ENCODE data around the gene TEX261.

The TEX261 gene

DNA sequence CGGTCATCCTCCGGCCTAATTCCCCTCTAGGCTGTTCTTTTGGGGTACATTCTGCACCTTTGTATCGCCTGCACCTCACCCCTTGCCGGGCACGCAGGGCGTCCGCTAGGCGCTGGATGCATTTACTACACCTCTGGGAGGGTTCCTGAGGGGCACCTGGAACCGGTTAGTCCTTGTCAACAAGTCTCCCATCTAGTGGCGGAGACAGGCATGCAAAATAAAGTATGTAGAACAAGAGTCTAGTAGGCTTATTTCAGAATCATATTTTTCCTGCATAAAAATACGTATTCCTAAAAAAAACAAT, 705 bp upstream of the TEX261 start:
- Histone ChIP-seq H3K9ac (ENCODE audit: low read depth, low read length) (peak overlapping the region; percentile 76), H3K36me3 (ENCODE audit: insufficient read depth, low read length) (no peaks in the 10 kb centered on the region), H3K4me1 (ENCODE audit: control insufficient read depth, insufficient read depth, low read length) (peaks cover 15% of the 10 kb centered on the region), H3K4me2 (ENCODE audit: low read length) (peak overlapping the region; percentile 94), H3K4me3 (ENCODE audit: low read length) (peak overlapping the region; percentile 94), H3K27me3 (ENCODE audit: control insufficient read depth, insufficient read depth, low read length) (peaks cover 3% of the 10 kb centered on the region), H3K9me3 (replicated peaks; ENCODE audit: low read length) (no peaks in the 10 kb centered on the region)

DNA sequence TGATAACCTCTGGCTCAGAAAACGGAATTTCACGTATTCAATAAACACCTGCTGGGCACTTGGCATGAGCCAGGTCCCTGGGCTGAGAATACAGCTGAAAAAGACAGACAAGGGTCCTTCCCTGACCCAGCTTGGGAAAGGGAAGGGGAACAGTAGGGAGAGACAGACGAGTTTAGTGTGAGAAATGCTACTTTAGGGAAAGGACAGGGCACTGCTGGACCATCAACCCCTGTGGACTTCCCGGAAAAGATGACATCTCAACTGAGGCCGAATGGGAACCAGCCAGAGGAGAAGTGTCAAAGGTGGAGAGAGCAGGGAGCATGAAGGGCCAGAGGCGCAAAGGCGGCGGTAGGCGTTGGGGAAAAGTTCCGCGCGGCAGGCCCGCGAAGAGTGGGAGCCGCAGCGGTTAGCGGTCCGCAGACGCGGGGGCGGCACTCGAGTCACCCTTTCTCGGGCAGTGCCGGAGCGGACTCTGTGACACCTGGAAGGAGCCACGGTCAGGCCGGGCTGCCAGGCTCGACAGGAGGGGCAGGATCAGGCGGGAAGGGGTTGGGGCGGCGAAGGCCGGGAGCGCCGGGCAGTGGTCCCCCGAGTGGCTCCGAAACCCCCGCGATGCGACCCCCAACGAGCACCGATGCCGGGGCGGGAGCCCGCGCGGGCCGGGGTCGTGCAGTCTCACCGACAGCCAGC, 519 bp downstream of the TEX261 start:
- H3K4me2 ChIP-seq (ENCODE audit: low read length): peak overlapping the region; percentile 96
- peaks cover 11% of the 10 kb centered on the region for H3K36me3 ChIP-seq (ENCODE audit: insufficient read depth, low read length)
- peak overlapping the region; percentile 93 for H3K9ac ChIP-seq (ENCODE audit: low read depth, low read length)
- peaks cover 15% of the 10 kb centered on the region for H3K4me1 ChIP-seq (ENCODE audit: control insufficient read depth, insufficient read depth, low read length)
- H3K9me3 ChIP-seq (replicated peaks; ENCODE audit: low read length): no peaks in the 10 kb centered on the region
- peaks cover 3% of the 10 kb centered on the region for H3K27me3 ChIP-seq (ENCODE audit: control insufficient read depth, insufficient read depth, low read length)
- peak overlapping the region; percentile 94 for H3K4me3 ChIP-seq (ENCODE audit: low read length)

DNA sequence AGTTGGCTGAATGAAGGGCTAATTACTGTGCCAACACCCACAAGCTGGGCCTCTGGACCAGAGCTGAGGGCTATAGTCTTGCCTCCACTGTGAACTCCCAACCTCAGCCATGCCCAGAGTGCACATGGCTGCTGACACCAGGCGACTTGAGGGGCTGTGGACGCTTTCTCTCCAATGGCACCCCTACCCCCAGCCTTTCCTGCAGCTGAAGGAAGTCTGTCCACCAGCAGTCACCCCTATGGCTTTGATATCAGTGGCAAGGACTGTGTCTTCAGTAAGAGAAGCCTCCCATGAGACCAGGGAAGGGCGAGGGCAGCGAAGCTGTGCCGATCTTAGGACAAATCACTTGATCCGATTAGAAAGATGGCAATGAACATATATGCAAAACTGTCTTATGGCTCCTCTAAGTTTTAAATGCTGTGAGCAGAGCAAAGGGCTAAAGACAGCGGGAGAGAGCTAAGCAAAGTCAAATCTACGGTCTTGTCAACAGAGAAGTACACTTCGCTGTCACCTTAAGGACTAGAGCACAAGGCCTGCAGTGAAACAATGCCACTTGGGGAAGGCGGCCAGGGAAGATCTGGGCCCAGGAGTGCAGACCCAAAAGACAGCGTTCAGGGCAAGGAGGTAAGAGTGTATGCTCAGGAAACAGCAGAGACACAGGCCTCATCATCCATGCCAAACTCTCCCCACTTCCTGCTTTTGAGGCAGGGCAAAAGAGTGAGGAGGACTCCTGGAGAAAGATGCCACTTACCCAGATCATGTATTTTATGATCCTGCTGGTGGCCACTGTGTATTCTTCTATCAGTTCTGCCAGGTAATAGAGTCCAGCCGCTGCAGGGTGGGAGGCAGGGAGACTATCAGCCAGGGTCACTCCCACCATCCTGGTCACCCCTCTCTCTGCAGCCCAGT, 1.5 kb downstream of the TEX261 start:
- Histone ChIP-seq H3K4me3 (ENCODE audit: low read length) (peak overlapping the region; percentile 94), H3K4me1 (ENCODE audit: control insufficient read depth, insufficient read depth, low read length) (peaks cover 15% of the 10 kb centered on the region), H3K27me3 (ENCODE audit: control insufficient read depth, insufficient read depth, low read length) (no peaks in the 10 kb centered on the region), H3K36me3 (ENCODE audit: insufficient read depth, low read length) (peaks cover 21% of the 10 kb centered on the region), H3K4me2 (ENCODE audit: low read length) (peak overlapping the region; percentile 96), H3K9ac (ENCODE audit: low read depth, low read length) (peak overlapping the region; percentile 93), H3K9me3 (replicated peaks; ENCODE audit: low read length) (no peaks in the 10 kb centered on the region)

DNA sequence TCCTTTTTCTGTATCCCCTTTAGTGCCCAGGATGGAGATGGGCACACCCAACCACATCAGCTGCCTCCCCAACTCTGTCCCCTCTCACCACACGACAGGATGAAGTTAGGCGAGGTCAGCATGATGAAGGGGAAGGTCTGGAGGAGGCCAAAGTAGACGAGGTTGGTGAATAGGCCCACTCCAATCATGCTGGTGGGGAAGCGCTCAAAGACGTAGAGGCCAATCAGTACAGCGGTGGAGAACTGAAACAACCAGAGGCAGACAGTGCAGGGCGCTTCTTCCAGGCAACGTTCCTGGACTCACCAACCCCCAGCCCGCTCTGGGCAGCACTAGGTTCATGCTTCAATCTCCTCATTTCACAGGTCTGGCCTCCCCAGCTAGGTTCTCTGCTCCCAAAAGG, 2.9 kb downstream of the TEX261 start:
- Histone ChIP-seq H3K4me3 (ENCODE audit: low read length) (no peak overlapping the region), H3K4me1 (ENCODE audit: control insufficient read depth, insufficient read depth, low read length) (peaks cover 15% of the 10 kb centered on the region), H3K27me3 (ENCODE audit: control insufficient read depth, insufficient read depth, low read length) (no peaks in the 10 kb centered on the region), H3K9ac (ENCODE audit: low read depth, low read length) (no peak overlapping the region), H3K4me2 (ENCODE audit: low read length) (no peak overlapping the region), H3K36me3 (ENCODE audit: insufficient read depth, low read length) (peaks cover 33% of the 10 kb centered on the region), H3K9me3 (replicated peaks; ENCODE audit: low read length) (no peaks in the 10 kb centered on the region)

DNA sequence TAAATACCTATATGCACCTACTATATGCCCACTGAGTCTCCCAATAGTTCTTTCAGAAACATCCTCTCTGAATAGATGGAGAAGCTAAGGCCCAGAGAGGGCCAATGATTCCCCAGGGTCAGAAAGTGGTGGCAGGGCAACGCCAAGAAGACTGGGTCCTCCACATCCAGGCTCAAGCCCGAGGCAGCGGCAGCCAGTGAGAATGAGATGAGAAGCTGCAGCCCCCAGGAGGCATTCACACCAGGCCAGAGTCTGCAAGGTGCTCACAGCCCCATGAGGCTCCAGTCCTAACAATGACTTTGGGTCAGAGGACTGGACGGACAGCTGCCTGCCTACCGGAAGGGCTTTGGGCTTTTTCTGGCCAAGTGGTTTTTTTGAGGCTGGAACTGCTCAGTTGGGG, 3.5 kb downstream of the TEX261 start:
- no peak overlapping the region for H3K4me2 ChIP-seq (ENCODE audit: low read length)
- no peaks in the 10 kb centered on the region for H3K27me3 ChIP-seq (ENCODE audit: control insufficient read depth, insufficient read depth, low read length)
- peaks cover 15% of the 10 kb centered on the region for H3K4me1 ChIP-seq (ENCODE audit: control insufficient read depth, insufficient read depth, low read length)
- H3K4me3 ChIP-seq (ENCODE audit: low read length): no peak overlapping the region
- peaks cover 39% of the 10 kb centered on the region for H3K36me3 ChIP-seq (ENCODE audit: insufficient read depth, low read length)
- H3K9me3 ChIP-seq (replicated peaks; ENCODE audit: low read length): no peaks in the 10 kb centered on the region
- H3K9ac ChIP-seq (ENCODE audit: low read depth, low read length): no peak overlapping the region

DNA sequence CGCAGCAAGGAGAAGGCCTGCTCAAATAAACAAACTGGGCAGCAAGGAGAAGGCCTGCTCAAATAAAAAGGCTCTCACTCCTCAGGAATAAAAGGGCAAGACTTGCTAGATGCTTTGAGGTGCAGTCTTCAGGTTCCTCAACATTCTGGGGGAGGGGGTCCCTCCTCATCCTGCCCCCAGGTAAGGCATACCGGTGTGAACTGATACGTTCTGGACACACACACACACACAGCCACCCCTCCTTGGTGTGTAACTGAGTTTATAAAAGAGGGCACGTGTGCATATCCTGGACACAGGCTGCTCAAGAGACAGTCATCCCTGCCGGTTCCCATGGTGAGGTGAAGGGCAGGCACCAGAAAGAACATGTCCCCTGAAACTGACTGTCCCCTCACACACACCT, 4.5 kb downstream of the TEX261 start:
- Histone ChIP-seq H3K9ac (ENCODE audit: low read depth, low read length) (no peak overlapping the region), H3K9me3 (replicated peaks; ENCODE audit: low read length) (no peaks in the 10 kb centered on the region), H3K4me2 (ENCODE audit: low read length) (no peak overlapping the region), H3K27me3 (ENCODE audit: control insufficient read depth, insufficient read depth, low read length) (no peaks in the 10 kb centered on the region), H3K36me3 (ENCODE audit: insufficient read depth, low read length) (peaks cover 47% of the 10 kb centered on the region), H3K4me3 (ENCODE audit: low read length) (no peak overlapping the region), H3K4me1 (ENCODE audit: control insufficient read depth, insufficient read depth, low read length) (peaks cover 13% of the 10 kb centered on the region)

DNA sequence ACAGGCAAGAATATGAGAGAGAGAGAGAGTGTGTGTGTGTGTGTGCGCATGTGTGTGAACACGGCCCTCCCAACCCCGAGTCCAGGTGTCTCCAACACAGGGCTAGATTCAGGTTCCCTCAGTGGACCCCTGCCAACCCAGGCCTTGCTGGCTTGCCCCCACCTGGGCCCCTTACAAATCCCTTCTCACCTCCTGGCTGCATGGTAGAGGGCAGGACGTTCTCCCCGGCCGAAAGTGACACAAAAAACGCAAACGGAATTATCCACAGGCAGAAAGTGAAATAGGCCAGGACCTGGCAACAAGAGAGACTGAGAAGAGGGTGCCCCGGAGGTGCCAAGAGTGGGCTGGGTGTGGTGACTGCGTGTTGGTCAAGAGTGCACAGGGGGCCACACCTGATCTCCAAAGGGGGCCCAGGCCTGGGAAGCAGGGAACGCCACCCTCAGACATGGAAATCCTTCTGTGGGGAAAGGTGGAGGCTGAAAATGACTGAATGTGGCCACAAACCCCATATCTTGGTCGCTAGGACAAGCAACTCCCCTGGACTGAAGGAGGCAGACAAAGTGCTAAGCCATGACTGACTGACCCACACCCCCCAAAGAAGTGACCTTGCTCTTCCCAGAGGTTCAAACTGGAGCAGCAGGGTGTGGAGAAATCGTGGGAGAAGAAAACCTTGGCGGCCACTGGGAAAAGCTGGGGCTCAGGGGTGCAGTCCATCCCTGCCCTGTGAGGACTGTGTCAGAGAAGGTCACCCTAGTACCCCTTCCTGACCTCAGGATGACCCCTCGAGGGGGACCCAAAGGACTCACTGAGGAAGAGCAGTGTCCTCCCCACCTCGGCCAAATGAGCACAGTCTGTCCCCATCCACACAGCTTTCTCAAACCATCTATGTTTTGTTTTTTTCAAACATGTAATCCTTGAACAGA, 5.7 kb downstream of the TEX261 start:
- H3K4me2 ChIP-seq (ENCODE audit: low read length): no peak overlapping the region
- no peaks in the 10 kb centered on the region for H3K9me3 ChIP-seq (replicated peaks; ENCODE audit: low read length)
- no peaks in the 10 kb centered on the region for H3K27me3 ChIP-seq (ENCODE audit: control insufficient read depth, insufficient read depth, low read length)
- H3K4me1 ChIP-seq (ENCODE audit: control insufficient read depth, insufficient read depth, low read length): peaks cover 12% of the 10 kb centered on the region
- no peak overlapping the region for H3K9ac ChIP-seq (ENCODE audit: low read depth, low read length)
- peaks cover 47% of the 10 kb centered on the region for H3K36me3 ChIP-seq (ENCODE audit: insufficient read depth, low read length)
- H3K4me3 ChIP-seq (ENCODE audit: low read length): no peak overlapping the region

DNA sequence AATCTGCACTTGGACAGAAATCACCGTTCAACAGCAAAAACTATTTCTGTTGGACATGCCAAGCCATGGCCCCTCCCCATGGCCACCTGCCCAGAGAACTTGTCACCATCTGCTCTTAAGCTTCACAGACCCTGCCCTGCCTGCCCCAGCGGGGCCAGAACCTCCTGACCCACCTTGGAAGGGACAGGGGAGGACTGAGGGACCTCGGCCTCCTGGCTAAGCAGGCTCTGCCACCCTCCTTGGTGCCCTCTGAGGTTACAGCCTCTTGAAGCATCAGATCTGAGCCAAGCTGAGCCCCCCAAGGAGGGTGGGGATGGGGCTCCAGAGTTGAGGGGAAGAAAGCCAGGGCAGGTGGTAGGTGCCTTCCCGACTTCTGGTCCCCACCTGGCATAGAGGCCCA, 6.5 kb downstream of the TEX261 start:
- Histone ChIP-seq H3K4me3 (ENCODE audit: low read length) (no peak overlapping the region), H3K4me2 (ENCODE audit: low read length) (no peak overlapping the region), H3K36me3 (ENCODE audit: insufficient read depth, low read length) (peaks cover 49% of the 10 kb centered on the region), H3K9ac (ENCODE audit: low read depth, low read length) (no peak overlapping the region), H3K4me1 (ENCODE audit: control insufficient read depth, insufficient read depth, low read length) (peaks cover 5% of the 10 kb centered on the region), H3K27me3 (ENCODE audit: control insufficient read depth, insufficient read depth, low read length) (no peaks in the 10 kb centered on the region), H3K9me3 (replicated peaks; ENCODE audit: low read length) (no peaks in the 10 kb centered on the region)

DNA sequence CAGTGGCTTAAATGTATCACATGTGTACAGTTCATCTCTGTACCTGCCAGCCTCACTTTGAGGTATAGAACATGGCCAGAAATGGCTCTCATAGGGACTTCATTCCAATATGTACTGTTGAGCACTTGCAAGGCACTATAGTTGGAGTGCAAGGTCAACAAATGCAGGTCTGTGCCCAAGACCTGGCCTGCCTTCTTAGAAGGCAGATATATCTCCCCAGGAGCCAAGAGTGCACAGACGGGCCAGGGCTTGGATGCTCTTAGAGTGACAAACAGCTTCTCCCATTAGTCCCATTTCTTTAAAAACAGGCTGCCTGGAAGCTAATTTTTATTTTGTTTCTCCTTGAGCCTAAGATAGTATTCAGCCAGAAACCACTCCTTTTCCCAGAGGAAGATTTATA, 7.3 kb downstream of the TEX261 start:
- no peaks in the 10 kb centered on the region for H3K4me1 ChIP-seq (ENCODE audit: control insufficient read depth, insufficient read depth, low read length)
- H3K4me2 ChIP-seq (ENCODE audit: low read length): no peak overlapping the region
- no peaks in the 10 kb centered on the region for H3K9me3 ChIP-seq (replicated peaks; ENCODE audit: low read length)
- no peak overlapping the region for H3K4me3 ChIP-seq (ENCODE audit: low read length)
- H3K27me3 ChIP-seq (ENCODE audit: control insufficient read depth, insufficient read depth, low read length): no peaks in the 10 kb centered on the region
- no peak overlapping the region for H3K9ac ChIP-seq (ENCODE audit: low read depth, low read length)
- peaks cover 49% of the 10 kb centered on the region for H3K36me3 ChIP-seq (ENCODE audit: insufficient read depth, low read length)

DNA sequence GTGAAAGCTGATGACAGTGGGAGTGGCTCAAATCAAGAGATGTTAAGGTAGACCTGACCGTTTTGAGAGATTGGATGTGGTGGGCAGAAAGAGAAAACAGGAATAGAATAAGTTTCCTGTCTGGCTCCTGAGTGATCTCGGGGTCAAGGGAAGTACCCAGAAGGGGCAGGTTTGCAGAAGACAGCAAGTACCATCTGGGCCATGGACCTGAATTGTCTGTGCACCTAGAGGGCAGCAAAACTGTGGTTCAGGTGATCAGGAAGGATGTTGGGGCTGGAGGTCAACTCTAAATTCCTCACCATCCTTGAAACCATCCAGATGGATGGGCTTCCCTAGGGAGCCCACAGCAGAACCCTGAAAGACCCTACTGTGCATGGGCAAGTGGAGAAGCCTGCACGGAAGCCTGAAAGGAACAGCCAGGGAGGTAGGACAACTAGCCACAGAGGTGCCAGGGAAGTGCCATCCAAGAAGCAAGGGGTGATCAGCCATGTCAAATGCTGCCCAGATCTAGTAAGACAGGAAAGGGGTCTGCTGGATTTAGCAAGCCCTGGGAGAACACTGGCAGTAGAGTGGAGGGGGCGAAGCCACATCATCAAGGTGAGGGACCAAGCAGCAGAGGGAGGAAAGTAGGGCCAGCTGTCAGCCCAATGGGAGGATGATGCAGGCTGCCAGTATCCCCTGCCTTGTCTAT, 8.0 kb downstream of the TEX261 start:
- Histone ChIP-seq H3K27me3 (ENCODE audit: control insufficient read depth, insufficient read depth, low read length) (no peaks in the 10 kb centered on the region), H3K9me3 (replicated peaks; ENCODE audit: low read length) (no peaks in the 10 kb centered on the region), H3K4me2 (ENCODE audit: low read length) (no peak overlapping the region), H3K4me3 (ENCODE audit: low read length) (no peak overlapping the region), H3K9ac (ENCODE audit: low read depth, low read length) (no peak overlapping the region), H3K36me3 (ENCODE audit: insufficient read depth, low read length) (peaks cover 49% of the 10 kb centered on the region), H3K4me1 (ENCODE audit: control insufficient read depth, insufficient read depth, low read length) (no peaks in the 10 kb centered on the region)

DNA sequence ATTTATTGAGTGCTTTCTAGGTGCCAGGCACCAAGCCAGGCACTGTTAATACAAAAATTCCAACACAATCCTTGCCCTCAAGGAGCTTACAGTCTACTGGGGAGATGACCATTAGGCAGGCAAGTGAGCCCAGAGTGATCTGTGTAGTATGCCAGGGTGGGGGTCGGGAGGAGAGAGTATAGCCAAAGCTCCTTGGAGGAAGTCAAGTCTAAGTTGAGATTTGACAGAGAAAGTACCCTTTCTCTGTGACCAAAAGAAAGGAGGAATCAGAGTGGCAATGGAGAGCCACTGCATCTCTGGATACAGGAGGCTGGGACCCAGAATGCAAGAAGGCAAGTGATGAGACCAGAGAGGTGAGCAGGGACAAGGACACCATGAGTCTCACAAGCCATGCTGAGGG, 8.7 kb downstream of the TEX261 start:
- H3K27me3 ChIP-seq (ENCODE audit: control insufficient read depth, insufficient read depth, low read length): no peaks in the 10 kb centered on the region
- H3K9me3 ChIP-seq (replicated peaks; ENCODE audit: low read length): no peaks in the 10 kb centered on the region
- no peaks in the 10 kb centered on the region for H3K4me1 ChIP-seq (ENCODE audit: control insufficient read depth, insufficient read depth, low read length)
- H3K4me3 ChIP-seq (ENCODE audit: low read length): no peak overlapping the region
- no peak overlapping the region for H3K4me2 ChIP-seq (ENCODE audit: low read length)
- H3K9ac ChIP-seq (ENCODE audit: low read depth, low read length): no peak overlapping the region
- peaks cover 49% of the 10 kb centered on the region for H3K36me3 ChIP-seq (ENCODE audit: insufficient read depth, low read length)
